ENCODE measurements around the gene MYADML2.

GRCh38 chr17:81976332-81977210 lies 29.5 kb upstream of the MYADML2 start:
- TF ChIP-seq CTCF (IDR thresholded peaks at IDR 0.05) (no peak), POLR2A (IDR thresholded peaks at IDR 0.05) (no peak)
